ENCODE results near the gene SLC36A1. TPM values are rescaled to one million over a fixed set of nuclear protein-coding genes. Genes with fewer than 3 reads are reported as not detected.
"Not testable (repeated sequence)": the region's sequence is repeated elsewhere in the genome, so short reads cannot be mapped to it uniquely, and the experiment has no call there.

The SLC36A1 gene
- total and polyA plus RNA-seq, 8 donors: 2.2 to 11.3 (median 5.5) TPM

DNA sequence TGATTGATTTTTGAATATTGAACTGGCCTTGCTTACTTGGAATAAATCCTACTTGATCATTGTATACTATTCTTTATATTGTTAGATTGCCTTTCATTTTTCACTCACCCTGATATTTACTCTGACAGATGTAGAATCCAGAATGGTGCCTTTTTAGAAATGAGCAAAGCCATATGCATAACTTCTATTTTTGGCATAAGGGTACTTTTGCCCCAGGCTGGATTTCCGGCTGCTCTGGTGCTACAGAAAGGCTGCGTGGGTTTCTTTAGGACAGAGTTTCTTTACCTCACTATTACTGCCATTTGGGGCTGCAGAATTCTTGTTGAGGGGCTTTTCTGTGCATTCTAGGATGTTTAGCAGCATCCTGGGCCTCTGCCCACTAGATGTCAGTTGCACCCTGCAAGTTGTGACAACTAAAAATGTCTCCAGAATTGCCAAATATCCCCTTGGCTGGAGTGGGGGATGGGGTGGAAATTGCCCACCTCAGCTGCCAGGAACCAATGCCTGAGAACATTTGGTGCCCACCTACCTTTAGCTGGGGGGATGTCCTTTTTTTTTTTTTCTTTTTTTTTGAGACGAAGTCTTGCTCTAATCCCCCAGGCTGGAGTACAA lies 50.1 kb downstream of the SLC36A1 start:
- ATAC-seq: no peak
- no peak for FAIRE-seq
- H3K36me3 ChIP-seq: no peaks in the 10 kb centered on the region
- intact Hi-C loops (cut with DNase I): no loop called here
- H3K27me3 ChIP-seq: no peaks in the 10 kb centered on the region
- 84 to 93% methylated on average over 3 of the region's 3 CpGs for whole genome bisulfite sequencing, 2 donors
- H3K27ac ChIP-seq: no peak overlapping the region
- no peaks in the 10 kb centered on the region for H3K9me3 ChIP-seq
- no peaks in the 10 kb centered on the region for H3K4me1 ChIP-seq
- no peak overlapping the region for H3K4me3 ChIP-seq
- no peak for TF ChIP-seq CTCF (IDR thresholded peaks at IDR 0.05)
- no peak for DNase-seq

DNA sequence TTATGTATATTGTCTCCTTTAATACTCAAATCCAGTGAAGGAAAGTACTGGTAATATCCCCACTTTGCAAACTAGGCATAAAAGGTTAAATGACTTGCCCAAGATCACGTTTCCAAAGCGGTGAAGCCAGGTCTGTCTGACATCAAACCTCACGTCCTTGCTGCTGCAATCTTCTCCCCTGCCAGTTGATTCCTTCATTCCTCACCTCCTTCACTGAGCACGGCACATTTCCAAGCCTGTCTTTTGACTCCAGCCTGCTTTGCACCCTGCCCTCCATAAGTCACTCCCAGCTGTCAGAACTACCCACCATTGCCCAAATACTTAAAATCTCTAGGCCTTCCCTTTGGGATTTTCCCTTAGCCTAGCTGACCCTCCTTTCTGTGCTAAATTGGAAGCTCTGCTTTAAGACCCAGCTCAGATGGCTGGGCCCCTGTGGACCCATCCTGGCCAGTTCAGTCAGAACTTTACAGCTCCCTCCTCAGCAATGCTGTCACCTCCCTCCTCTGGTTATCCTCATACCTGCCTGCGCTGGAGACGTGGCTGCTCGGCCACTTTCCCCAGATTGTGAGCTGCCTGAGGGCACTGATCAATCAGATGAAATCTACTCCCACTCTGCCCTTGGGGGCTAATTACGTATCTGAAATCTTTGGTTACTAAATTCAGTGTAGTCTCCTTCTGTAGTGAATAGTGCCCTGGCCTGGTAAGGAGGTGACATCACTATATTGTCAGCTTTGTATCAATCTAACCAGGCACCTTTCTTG lies 51.2 kb downstream of the SLC36A1 start:
- no peak for FAIRE-seq
- H3K4me1 ChIP-seq: no peaks in the 10 kb centered on the region
- H3K27ac ChIP-seq: no peak overlapping the region
- no peak for ATAC-seq
- no peaks in the 10 kb centered on the region for H3K36me3 ChIP-seq
- intact Hi-C loops (cut with DNase I): no loop called here
- 84 to 85% methylated on average over 8 of the region's 8 CpGs for WGBS, 2 donors
- no peak for DNase-seq
- no peak overlapping the region for H3K4me3 ChIP-seq
- TF ChIP-seq CTCF (IDR thresholded peaks at IDR 0.05): no peak
- no peaks in the 10 kb centered on the region for H3K27me3 ChIP-seq
- H3K9me3 ChIP-seq: no peaks in the 10 kb centered on the region

GRCh38 chr5:151499501-151500035 lies 52.2 kb downstream of the SLC36A1 start:
- no peak for FAIRE-seq
- intact Hi-C loops (cut with DNase I): loop anchor here in 2 of 3 donors (5.0 kb wide), 1 partner anchor 52 kb away; the partner anchor contains the start of gene SLC36A1 (in 2 of the 2)
- WGBS, 2 donors: 74 to 75% methylated on average over 8 of the region's 8 CpGs

GRCh38 chr5:151504006-151504405 lies 56.6 kb downstream of the SLC36A1 start:
- intact Hi-C loops (cut with DNase I): loop anchor here in 2 of 3 donors (5.0 kb wide), 1 partner anchor 57 kb away; the partner anchor contains the start of gene SLC36A1 (in 2 of the 2)
- FAIRE-seq: no peak
- TF ChIP-seq CTCF (IDR thresholded peaks at IDR 0.05): no peak
- H3K9me3 ChIP-seq: no peaks in the 10 kb centered on the region
- H3K36me3 ChIP-seq: no peaks in the 10 kb centered on the region
- H3K27ac ChIP-seq: no peak overlapping the region
- no peaks in the 10 kb centered on the region for H3K4me1 ChIP-seq
- ATAC-seq: no peak
- no peaks in the 10 kb centered on the region for H3K27me3 ChIP-seq
- WGBS, 2 donors: 88% methylated on average over 4 of the region's 4 CpGs
- no peak for DNase-seq
- no peak overlapping the region for H3K4me3 ChIP-seq

More at GRCh38 chr5:151499501-151500035, 52.2 kb downstream of the SLC36A1 start:
- no peaks in the 10 kb centered on the region for H3K4me1 ChIP-seq
- no peak for TF ChIP-seq CTCF (IDR thresholded peaks at IDR 0.05)
- no peak for DNase-seq
- no peaks in the 10 kb centered on the region for H3K36me3 ChIP-seq
- no peak overlapping the region for H3K4me3 ChIP-seq
- no peaks in the 10 kb centered on the region for H3K27me3 ChIP-seq
- ATAC-seq: peak in 1 of 4 donors; percentile 40
- no peaks in the 10 kb centered on the region for H3K9me3 ChIP-seq
- H3K27ac ChIP-seq: no peak overlapping the region

GRCh38 chr5:151508308-151508707 lies 60.9 kb downstream of the SLC36A1 start:
- intact Hi-C loops (cut with DNase I); H3K27ac ChIP-seq; H3K4me1 ChIP-seq; H3K9me3 ChIP-seq; H3K4me3 ChIP-seq; DNase-seq; ATAC-seq; H3K36me3 ChIP-seq; FAIRE-seq; H3K27me3 ChIP-seq: not testable (repeated sequence)
- 79 to 86% methylated on average over 10 of the region's 10 CpGs for WGBS, 2 donors

Measured in pancreas (tissue), 10 donors.